ENCODE measurements around the gene LRRC74B.
"Not testable (repeated sequence)": the region's sequence is repeated elsewhere in the genome, so short reads cannot be mapped to it uniquely, and the experiment has no call there.

DNA sequence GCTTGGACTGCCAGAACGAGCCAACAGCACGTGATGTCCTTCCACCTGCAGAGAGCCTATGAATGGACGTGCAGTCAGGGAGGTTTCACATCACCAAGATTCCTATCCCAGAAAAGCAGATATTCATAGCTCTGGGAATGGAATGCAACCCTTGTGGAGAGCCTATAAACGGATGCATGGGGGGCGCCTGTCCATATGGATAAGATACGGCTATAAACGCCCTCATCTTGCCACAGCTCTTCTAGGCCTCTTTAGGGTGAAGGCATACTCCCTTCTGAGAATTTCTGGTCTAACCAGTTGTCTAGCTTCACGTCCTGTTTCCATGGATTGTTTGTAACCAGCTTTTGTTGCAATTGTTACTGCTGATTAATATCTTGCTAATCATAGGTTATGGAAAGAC lies 26.1 kb downstream of the LRRC74B start:
- not testable (repeated sequence) for TF ChIP-seq CTCF, EP300, POLR2AphosphoS5 (IDR thresholded peaks at IDR 0.05)

Data from suprapubic skin (tissue), 4 donors.